ENCODE data around the gene SPOCK1.

The SPOCK1 gene

GRCh38 chr5:137491121-137491520 lies 8.0 kb downstream of the SPOCK1 start:
- DNase-seq = no peak

DNA sequence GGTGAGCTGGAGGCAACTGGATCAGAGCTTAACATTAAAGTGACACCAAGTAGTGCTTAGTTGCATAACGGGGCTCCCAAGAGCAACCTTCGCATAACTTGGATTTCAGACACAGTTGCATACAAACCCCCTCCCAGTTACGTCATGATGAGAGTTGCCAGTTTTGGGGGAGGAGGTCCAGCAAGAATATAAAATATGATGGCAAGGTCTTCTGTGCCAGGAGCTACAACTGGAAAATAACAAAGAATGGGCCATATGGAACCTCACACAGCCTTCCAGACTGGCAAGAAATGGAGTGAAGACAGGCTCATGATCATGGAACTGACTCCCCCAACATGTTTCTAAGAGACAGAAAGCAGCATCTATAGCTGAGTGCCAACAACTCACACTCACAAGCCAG lies 8.5 kb downstream of the SPOCK1 start:
- DNase-seq = no peak

- no peak for DNase-seq
These were observed 10.2 kb downstream of the SPOCK1 start for GRCh38 chr5:137488974-137489373.

DNA sequence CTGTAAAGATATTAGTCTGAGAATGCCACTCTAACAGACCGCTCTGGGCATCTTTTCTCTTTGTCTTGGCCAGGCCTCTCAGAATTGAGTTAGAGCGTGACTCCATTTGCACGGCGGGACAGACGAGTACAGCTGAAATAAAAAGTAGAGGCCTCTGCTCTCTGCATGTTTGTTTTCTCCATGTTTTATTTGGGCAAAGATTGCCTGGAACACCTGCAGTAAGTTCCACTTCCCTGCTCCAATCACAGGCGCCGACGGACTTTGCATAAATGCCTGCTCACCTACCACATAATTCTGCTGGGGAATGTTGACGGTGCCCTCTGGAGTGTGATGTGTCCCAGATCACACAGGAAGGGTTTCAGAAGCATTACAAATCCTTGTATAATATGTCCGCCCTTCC lies 10.6 kb downstream of the SPOCK1 start:
- no peak for DNase-seq

- no peak for DNase-seq
These were observed 11.5 kb downstream of the SPOCK1 start for GRCh38 chr5:137487600-137487999.

- DNase-seq = no peak
These were observed 12.4 kb downstream of the SPOCK1 start for GRCh38 chr5:137486707-137487106.

- DNase-seq = no peak
These were observed 17.5 kb downstream of the SPOCK1 start for GRCh38 chr5:137481596-137481995.

- DNase-seq = no peak
These were observed 21.1 kb downstream of the SPOCK1 start for GRCh38 chr5:137478043-137478442.

DNA sequence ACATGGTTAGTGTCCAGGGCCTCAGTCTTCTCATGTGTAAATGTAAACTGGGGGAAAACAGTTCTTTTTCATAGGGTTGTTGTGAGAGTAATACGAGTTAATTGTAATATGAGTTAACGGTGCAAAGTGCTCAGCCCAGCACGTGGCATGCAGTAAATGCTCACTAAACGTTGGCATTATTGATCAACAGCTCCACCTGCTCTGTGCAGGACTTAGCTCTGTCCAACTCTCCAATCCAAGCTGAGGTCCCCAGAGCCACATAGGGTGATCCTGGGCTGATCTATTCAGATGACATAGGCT lies 28.3 kb downstream of the SPOCK1 start:
- DNase-seq = no peak

DNA sequence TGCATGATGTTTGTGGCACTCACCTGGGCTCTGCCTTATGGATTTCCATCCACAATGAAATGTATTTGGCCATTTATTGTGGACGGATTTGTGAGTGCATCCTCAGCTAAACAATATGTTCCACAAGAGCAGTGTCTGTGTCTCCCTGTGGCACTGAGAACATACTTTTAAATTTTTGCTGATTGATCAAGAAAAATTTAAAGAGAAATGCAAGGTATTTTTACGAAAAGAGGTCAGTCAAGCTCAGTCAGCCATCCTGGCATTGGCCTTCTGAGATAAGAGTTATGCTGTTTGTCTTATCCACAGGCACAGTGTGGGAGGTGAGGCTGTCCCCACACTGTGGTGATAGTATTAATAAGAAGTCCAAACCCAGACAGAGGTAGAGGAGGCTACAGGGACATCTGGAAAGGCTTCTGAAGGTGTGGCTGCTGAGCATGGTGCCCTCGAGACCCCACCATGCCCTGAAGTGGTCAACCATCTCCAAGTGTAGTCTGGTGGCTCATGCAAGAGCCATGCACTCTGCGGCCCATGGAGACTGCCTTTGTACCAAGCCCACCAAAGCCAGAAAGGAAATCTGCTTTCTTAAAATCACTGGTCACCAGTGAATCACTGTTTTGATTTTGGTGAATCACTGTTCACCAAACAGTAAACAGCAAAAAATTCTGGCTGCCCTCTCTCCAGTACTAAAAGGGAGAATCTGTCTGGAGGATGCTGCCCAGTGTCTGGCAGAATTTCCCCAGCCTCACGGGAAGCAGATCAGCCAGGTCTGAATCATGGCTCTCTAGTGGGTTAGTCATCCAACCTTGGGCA lies 28.8 kb downstream of the SPOCK1 start:
- no peak for DNase-seq

- no peak for DNase-seq
These were observed 32.2 kb downstream of the SPOCK1 start for GRCh38 chr5:137466889-137467288.

DNA sequence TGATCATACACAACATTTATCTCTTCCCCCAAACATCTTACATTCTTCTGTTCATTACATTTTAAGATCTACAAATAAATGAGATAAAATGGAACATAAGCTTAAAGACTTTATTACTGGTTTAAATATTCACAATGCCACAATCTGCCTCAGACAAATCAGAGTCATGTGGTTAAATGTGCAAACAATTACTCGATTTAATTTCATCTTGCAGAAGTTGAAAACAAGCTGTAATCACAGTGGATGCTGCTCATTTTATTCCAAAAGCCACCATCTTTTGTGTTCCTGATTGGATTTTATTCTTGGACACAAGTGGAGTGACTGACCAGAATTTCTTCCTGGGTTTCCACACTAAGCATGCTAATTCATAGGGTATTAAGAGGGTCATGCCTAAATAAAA lies 33.2 kb downstream of the SPOCK1 start:
- DNase-seq = no peak

- no peak for DNase-seq
These were observed 36.2 kb downstream of the SPOCK1 start for GRCh38 chr5:137462816-137463520.

DNA sequence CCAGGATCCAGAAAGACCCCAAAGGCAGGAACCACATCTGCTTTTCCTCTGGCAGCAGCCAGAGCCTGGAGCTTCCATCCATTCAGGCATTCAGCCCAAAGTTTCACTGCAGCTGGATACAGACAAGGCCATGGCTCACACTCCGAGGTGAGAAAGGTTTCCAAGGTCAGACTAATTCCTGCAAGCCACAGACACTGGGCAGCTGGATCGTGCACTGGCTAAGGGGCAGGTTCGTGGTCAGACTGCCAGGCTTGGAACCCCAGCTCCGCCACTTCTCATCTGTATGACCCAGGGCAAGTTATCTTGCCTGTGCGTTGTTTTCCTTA lies 36.9 kb downstream of the SPOCK1 start:
- DNase-seq = no peak

- no peak for DNase-seq
These were observed 37.5 kb downstream of the SPOCK1 start for GRCh38 chr5:137461391-137462264.

DNA sequence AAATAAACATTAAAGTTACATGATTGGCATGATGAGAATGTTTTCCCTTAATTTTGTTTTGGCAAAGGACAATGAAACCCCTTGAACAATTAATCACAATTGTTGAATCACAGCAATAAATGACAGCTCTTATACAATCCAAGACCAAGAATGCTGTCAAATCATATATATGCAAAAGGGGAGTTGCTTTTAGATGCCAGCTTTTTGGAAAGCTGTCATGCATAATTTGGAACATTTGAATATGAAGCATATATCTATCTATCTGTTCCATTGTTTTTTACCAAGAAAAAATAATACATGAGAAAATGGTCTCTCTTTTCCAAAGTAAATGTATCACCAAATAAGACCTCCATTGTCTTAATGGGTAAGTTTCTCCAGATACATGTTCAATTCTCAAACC lies 44.5 kb downstream of the SPOCK1 start:
- no peak for DNase-seq

DNA sequence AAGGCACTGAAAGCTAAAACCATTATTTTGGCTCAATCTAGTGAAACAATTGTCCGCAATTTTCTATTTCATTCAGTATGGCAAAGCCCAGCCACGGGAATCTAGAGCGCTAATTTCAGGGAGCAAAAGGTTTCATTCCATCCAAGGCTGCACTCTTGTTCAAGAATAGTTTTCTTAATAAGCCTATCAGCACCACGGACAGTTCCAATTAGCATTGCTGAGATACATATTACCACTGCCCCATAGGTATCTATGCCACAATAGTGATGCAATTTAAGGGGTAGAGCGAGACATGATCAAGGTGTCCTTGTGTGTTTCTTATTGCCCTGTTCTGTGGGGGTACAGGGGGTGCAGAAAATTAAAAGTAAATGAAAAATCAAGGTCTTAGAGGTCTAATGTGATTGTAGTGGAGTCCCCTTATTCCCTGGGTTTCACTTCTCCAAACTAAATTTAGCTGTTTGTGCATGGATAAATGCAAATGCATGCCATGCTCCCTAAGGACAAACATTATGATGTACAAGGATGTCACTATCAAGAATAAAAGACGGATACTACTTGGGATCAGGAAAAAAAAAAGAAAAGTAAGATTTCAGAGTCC lies 45.5 kb downstream of the SPOCK1 start:
- no peak for DNase-seq

DNA sequence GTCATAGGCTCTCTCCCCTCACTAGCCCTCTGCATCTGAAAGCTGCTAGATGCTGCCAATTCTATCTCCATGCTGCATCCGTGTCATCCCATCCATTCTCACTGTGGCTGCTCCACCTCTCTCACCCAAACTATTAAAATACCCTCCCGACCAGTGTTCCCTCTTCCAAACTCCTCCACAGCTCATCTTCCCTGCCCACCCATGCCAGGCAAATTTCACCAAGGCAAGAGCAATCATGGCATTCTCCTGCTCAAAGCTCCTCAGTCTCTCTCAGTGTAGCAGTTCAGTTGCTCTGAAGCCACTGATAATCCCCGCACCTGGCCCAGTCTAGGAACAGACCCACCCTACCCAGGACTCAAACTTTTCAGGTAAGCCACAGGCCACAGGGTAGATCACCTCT lies 48.4 kb downstream of the SPOCK1 start:
- DNase-seq = no peak

DNA sequence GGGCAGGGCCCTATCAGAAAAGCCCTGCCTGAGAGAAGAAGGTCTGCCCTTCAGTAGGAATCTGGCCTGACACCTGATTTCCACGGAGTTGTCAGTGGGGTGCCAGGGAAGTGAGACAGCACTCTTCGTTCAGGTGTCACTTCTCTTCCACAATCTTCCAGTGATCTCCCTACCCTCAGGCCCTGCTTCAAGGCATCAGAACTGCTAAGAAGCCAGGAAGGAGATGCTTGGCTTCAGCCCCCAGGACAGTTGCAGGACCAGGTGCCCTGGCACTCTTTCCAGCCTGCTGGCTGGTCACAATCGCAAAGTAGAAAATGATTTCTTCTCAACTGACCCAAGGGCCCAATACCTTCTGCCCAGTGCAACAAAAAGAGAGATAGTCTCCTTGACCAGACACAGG lies 50.3 kb downstream of the SPOCK1 start:
- DNase-seq = no peak

DNA sequence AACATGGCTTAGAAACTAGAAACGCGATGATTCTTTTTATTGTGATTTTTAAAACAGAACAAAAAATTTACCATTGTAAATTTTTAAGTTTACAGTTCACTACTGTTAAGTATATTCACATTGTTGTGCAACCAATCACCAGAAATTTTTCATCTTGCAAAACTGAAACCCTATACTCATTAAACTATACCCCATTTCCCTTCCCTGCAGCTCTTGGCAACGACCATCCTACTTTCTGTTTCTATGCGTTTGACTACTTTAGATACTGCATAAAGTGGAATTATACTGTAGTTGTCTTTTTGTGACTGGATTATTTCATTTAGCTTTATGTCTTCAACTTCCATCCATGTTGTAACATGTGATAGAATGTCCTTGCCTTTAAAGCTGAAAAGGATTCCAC lies 52.5 kb downstream of the SPOCK1 start:
- DNase-seq = no peak

DNA sequence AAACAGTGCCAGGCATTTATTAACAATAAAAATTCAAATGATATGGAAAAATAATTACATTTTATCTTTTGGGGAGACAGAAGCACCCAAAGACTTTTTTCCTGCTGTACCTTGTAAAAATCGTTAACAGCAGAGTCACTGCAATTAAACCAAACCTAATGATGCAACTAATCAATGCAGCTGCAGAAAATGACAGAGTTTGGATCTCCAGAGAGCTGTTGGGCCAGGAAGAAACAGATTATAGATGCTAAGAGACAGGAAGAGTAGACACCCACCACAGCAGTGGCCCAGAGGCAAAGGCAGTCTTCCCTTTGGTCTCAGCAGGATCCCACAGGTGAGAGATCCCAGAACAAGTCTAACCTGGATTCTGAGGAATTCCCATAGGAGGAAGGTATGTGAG lies 53.0 kb downstream of the SPOCK1 start:
- DNase-seq = no peak

DNA sequence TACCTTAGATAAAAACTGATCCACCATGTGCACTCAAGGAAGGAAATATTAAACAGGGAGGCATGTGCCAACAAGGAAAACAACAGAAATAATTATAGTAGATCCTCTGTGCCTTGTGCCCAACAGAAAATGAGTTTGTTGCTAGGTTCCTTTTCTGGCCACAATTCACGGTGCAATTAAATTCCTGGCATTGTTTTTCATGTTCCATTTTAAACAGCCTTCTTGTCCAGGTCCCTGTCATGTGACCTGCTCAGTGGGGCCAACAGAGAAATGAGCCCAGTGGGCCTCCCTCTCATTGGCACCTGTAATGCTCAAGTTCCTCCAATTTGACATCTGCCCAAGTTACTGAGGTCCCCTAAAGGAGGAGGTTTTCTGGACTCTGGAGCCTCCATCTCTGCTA lies 56.5 kb downstream of the SPOCK1 start:
- peak; percentile 59 for DNase-seq

DNA sequence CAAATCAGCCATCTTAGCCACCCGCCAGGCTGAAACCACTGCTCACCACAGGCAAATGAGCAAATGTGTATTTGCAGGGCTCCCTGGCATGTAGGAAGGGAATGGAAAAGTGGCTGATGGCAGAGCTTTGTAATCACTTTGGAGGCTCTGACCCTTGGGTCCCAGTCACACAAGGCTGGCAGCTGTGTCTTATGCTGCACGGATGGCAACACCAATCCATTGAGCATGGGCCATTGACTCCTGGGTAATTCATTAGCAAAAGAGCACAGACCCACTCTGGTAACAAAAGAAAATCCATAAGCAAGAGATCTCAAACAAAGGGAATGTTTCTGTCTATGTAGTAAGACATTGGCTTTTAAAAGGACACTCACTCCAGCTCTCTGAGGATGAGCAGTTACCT lies 57.6 kb downstream of the SPOCK1 start:
- peak; percentile 24 for DNase-seq

DNA sequence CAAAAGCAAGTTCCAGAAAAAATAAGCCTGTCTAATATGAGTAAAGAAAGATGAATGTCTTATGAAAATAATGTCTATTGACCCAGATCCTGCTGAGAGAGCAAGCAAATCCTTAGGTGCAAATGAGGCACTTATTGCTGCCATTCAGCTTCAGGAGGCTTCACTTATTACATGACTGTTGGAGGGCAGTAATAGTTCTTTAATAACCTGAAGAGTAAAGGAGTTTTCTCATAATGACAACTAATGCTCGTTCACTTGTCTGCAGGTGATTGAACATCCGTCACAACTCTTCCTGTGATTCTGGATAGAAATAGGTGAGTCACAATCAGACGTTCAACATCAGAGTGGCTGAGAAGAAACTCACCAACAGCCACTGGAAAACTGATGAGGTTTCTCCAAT lies 58.3 kb downstream of the SPOCK1 start:
- DNase-seq = no peak
